ENCODE results near the gene SLC8A1. TPM values are rescaled to one million over a fixed set of nuclear protein-coding genes. Genes with fewer than 3 reads are reported as not detected.
"Not testable (repeated sequence)": the region's sequence is repeated elsewhere in the genome, so short reads cannot be mapped to it uniquely, and the experiment has no call there.

SLC8A1 gene
- total and polyA plus RNA-seq, 7 donors, result 0.20 to 4.9 (median 2.3) TPM

- intact Hi-C loops (cut with DNase I), result no loop called here
- TF ChIP-seq CTCF (IDR thresholded peaks at IDR 0.05), result no peak
- H3K4me3 ChIP-seq, result no peak overlapping the region
- no peaks in the 10 kb centered on the region for H3K36me3 ChIP-seq (ENCODE audit: insufficient read depth in 1 of 2, low read depth in 1 of 2)
- H3K4me1 ChIP-seq, result no peaks in the 10 kb centered on the region
- H3K9me3 ChIP-seq, result no peaks in the 10 kb centered on the region
- no peaks in the 10 kb centered on the region for H3K27me3 ChIP-seq (ENCODE audit: insufficient read depth in 3 of 3, low read length in 2 of 3)
- WGBS, 3 donors, result 94 to 97% (median 96%) methylated on average over 7 of the region's 7 CpGs
- no peak overlapping the region for H3K27ac ChIP-seq
- no peak for ATAC-seq
- DNase-seq, result no peak
Observed at GRCh38 chr2:40087927-40088326, 364.0 kb downstream of the SLC8A1 start.

DNA sequence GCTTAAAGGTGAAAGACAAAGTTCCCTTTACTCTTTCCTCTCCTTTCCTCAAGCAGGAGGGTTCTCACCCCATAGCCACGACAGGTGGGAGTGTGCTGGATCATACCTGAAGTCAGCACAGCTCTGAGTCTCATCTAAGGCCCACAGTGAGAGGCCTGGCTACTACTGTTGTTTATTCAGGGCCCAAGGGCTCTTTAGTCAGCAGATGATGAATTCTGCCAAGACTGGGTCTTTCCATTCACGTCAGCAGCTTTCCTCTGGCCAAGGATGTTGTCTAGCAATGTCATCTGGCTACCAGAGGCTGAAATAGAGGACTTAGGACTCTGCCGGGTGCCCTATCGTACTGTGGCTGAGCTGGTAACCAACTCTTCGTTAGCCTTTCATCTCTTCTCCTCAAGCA lies 364.5 kb downstream of the SLC8A1 start:
- DNase-seq (no peak), ATAC-seq (no peak)
- no peaks in the 10 kb centered on the region for H3K9me3 ChIP-seq
- TF ChIP-seq CTCF (IDR thresholded peaks at IDR 0.05), result no peak
- no peaks in the 10 kb centered on the region for H3K27me3 ChIP-seq (ENCODE audit: insufficient read depth in 3 of 3, low read length in 2 of 3)
- no peak overlapping the region for H3K27ac ChIP-seq
- intact Hi-C loops (cut with DNase I), result no loop called here
- H3K4me3 ChIP-seq, result no peak overlapping the region
- no peaks in the 10 kb centered on the region for H3K36me3 ChIP-seq (ENCODE audit: insufficient read depth in 1 of 2, low read depth in 1 of 2)
- no peaks in the 10 kb centered on the region for H3K4me1 ChIP-seq
- WGBS, 3 donors, result 61 to 73% (median 61%) methylated on average over 5 of the region's 5 CpGs

DNA sequence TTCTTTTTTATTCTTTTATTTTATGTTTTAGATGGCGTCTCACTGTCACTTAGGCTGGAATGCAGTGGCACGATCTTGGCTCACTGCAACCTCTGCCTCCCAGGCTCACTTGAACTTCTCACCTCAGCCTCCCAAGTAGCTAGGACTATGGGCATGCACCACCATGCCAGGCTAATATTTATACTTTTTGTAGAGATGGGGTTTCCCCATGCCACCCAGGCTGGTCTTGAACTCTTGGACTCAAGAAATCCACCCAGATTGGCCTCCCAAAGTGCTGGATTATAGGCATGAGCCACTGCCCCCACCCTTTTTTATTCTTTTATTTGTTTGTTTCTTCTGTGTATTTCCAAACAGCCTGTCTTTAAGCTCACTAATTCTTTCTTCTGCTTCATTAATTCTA lies 366.1 kb downstream of the SLC8A1 start:
- H3K9me3 ChIP-seq, result no peaks in the 10 kb centered on the region
- ATAC-seq (no peak), DNase-seq (no peak)
- WGBS, 3 donors, result 89 to 95% (median 93%) methylated on average over 2 of the region's 2 CpGs
- no peak overlapping the region for H3K27ac ChIP-seq
- no peak for TF ChIP-seq CTCF (IDR thresholded peaks at IDR 0.05)
- no peak overlapping the region for H3K4me3 ChIP-seq
- no peaks in the 10 kb centered on the region for H3K27me3 ChIP-seq (ENCODE audit: insufficient read depth in 3 of 3, low read length in 2 of 3)
- no peaks in the 10 kb centered on the region for H3K4me1 ChIP-seq
- no peaks in the 10 kb centered on the region for H3K36me3 ChIP-seq (ENCODE audit: insufficient read depth in 1 of 2, low read depth in 1 of 2)
- intact Hi-C loops (cut with DNase I), result no loop called here

DNA sequence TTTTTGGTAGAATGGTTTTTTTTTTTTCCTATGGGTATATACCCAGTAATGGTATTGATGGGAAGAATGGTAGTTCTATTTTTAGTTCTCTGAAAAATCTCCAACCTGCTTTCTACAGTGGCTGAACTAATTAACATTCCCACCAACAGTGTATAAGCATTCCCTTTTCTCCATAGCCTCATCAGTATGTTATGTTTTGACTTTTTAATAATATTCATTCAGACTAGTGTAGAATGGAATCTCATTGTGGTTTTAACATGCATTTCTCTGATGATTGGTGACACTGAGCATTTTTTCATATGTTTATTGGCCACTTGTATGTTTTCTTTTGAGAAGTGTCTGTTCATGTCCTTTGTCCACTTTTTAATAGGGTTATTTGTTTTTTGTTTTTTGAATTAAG lies 378.6 kb downstream of the SLC8A1 start:
- DNase-seq; H3K27me3 ChIP-seq (ENCODE audit: insufficient read depth in 3 of 3, low read length in 2 of 3); H3K4me1 ChIP-seq; ATAC-seq; H3K4me3 ChIP-seq; H3K36me3 ChIP-seq (ENCODE audit: insufficient read depth in 1 of 2, low read depth in 1 of 2); intact Hi-C loops (cut with DNase I); H3K9me3 ChIP-seq; H3K27ac ChIP-seq: not testable (repeated sequence)

DNA sequence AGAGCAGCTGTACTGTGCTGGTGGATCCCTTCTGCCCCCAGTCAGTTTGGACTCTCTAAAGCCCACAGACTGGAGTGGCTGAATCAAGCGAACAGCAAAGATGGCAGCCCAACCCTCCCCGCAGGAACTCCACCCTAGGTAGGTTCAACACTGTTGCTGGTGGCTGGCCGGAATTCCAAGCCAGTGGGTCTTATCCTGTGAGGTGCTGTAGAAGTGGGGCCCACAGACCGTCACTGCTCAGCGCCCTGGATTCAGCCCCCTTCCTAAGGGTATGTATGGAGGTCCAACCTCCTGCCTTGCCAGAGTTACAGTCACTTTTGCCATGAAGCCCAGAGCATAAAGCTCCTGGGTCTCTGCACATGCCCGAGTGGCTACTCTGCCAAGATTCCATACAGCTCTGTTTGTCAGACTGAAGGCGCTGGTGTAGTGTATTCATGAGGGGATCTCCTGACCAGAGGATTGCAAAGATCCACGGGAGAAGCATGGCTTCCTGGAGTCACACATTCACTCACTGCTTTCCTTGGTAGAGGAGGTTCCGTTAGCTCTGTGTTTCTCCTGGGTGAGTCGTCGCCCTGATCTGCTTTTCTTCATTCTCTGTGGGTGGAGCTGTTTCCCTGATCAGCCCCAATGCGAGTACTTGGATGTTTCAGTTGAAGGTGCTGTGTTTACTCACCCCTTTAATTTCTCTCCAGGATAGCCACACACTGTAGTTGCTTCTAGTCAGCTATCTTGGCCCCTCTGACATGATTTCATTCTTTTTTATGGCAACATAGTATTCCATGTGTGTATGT lies 379.3 kb downstream of the SLC8A1 start:
- DNase-seq, result no peak
- Histone ChIP-seq H3K27me3 (ENCODE audit: insufficient read depth in 3 of 3, low read length in 2 of 3) (no peaks in the 10 kb centered on the region), H3K36me3 (ENCODE audit: insufficient read depth in 1 of 2, low read depth in 1 of 2) (no peaks in the 10 kb centered on the region), H3K4me3 (no peak overlapping the region), H3K27ac (no peak overlapping the region), H3K9me3 (no peaks in the 10 kb centered on the region), H3K4me1 (no peaks in the 10 kb centered on the region)
- 91 to 95% (median 92%) methylated on average over 12 of the region's 12 CpGs for WGBS, 3 donors
- intact Hi-C loops (cut with DNase I), result no loop called here
- TF ChIP-seq CTCF (IDR thresholded peaks at IDR 0.05), result no peak
- no peak for ATAC-seq

Measured in psoas muscle (tissue), 8 donors.